Activated CD4-positive, alpha-beta memory T cell treated with anti-CD3 and anti-CD28 coated beads, Interleukin-2, amount 10 ng/mL, durations not matched to agents 7 days and 5 days (primary cell): ENCODE measurements around the gene TARBP2. TPM values are rescaled to one million over a fixed set of nuclear protein-coding genes. Genes with fewer than 3 reads are reported as not detected.

ENCODE experiments used
- total RNA-seq, 2 experiments: library from RNA; stranded (reverse); gene quantifications; one replicate each; pipeline ENCODE4 v1.2.3, GENCODE V29; 2021

TARBP2 gene
- total RNA-seq, 2 experiments from 2014 or later = 24.5 to 28.0 TPM

Other genes with a start within 250 kb of the TARBP2 start
- 10 to 100 TPM; 88.4 to 90.2 TPM for gene ESPL1, start 233.0 kb upstream of the TARBP2 start, total RNA-seq
- 100 to 1,000 TPM; 300 to 301 TPM for gene PFDN5, start 205.7 kb upstream of the TARBP2 start, total RNA-seq
- 10 to 100 TPM; 49.0 to 53.7 TPM for gene MYG1, start 201.6 kb upstream of the TARBP2 start, total RNA-seq
- 10 to 100 TPM; 63.2 to 63.8 TPM for gene AAAS, start 179.7 kb upstream of the TARBP2 start, total RNA-seq
- not detected for gene SP7, start 164.9 kb upstream of the TARBP2 start, total RNA-seq
- gene SP1, start 121.1 kb upstream of the TARBP2 start, total RNA-seq = 10 to 100 TPM; 77.1 to 85.6 TPM
- not detected for gene AMHR2, start 77.4 kb upstream of the TARBP2 start, total RNA-seq
- 100 to 1,000 TPM; 242 to 246 TPM for gene PRR13, start 59.5 kb upstream of the TARBP2 start, total RNA-seq
- gene PCBP2, start 49.2 kb upstream of the TARBP2 start, total RNA-seq = 100 to 1,000 TPM; 738 to 756 TPM
- gene MAP3K12, start 1.8 kb upstream of the TARBP2 start, total RNA-seq = 10 to 100 TPM; 24.8 to 25.7 TPM
- gene NPFF, start 6.2 kb downstream of the TARBP2 start, total RNA-seq = not detected
- gene ATF7, start 125.1 kb downstream of the TARBP2 start, total RNA-seq = 10 to 100 TPM; 21.4 to 24.0 TPM
- gene ATP5MC2, start 174.8 kb downstream of the TARBP2 start, total RNA-seq = 100 to 1,000 TPM; 341 to 347 TPM
- gene CALCOCO1, start 226.2 kb downstream of the TARBP2 start, total RNA-seq = 10 to 100 TPM; 80.5 to 83.0 TPM